Measurements from ENCODE around the gene IGSF23.
"Not testable (repeated sequence)": the region's sequence is repeated elsewhere in the genome, so short reads cannot be mapped to it uniquely, and the experiment has no call there.

IGSF23 gene

GRCh38 chr19:44666852-44667556, 53.6 kb downstream of the IGSF23 start:
- no peak for FAIRE-seq
- no peak for TF ChIP-seq POLR2A (IDR thresholded peaks at IDR 0.05; ENCODE audit: low read depth, low read length)
- DNase-seq (ENCODE audit: insufficient read length, low spot score): no peak

GRCh38 chr19:44668985-44669764, 55.8 kb downstream of the IGSF23 start:
- DNase-seq (ENCODE audit: insufficient read length, low spot score): no peak
- TF ChIP-seq POLR2A (IDR thresholded peaks at IDR 0.05; ENCODE audit: low read depth, low read length): no peak
- no peak for FAIRE-seq

GRCh38 chr19:44670027-44670426, 56.7 kb downstream of the IGSF23 start:
- not testable (repeated sequence) for FAIRE-seq

GRCh38 chr19:44671400-44671799, 58.0 kb downstream of the IGSF23 start, which contains the start of gene CEACAM19:
TSS of gene CEACAM19 (plus strand) at chr19:44671482. CDS start at chr19:44671932, 450 bp downstream.
- TF ChIP-seq POLR2A (IDR thresholded peaks at IDR 0.05; ENCODE audit: low read depth, low read length): no peak
- DNase-seq (ENCODE audit: insufficient read length, low spot score): no peak
- no peak for FAIRE-seq

More at GRCh38 chr19:44670027-44670426, 56.7 kb downstream of the IGSF23 start:
- DNase-seq (ENCODE audit: insufficient read length, low spot score): not testable (repeated sequence)

DNA sequence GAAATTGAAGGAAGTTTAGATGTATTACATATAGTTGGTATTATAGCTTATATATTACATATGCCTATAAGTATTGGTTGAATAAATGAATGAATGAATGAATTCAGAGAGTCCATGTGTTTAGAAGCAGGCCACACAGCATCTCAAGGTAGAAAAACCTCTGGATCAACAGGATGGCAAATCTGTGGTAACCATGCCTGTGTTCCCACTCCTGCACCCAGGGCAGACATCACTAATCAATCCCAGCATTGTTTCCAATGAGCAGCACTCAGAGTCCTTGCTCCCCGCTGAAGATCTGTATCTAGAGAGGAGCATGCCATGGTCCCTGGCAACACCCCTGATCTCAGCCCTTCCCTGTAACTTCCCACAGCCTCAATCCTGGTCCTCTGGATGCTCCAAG, 58.9 kb downstream of the IGSF23 start:
- TF ChIP-seq POLR2A (IDR thresholded peaks at IDR 0.05; ENCODE audit: low read depth, low read length): no peak
- DNase-seq (ENCODE audit: insufficient read length, low spot score) (no peak), FAIRE-seq (no peak)

GRCh38 chr19:44673510-44673909, 60.1 kb downstream of the IGSF23 start:
- no peak for DNase-seq (ENCODE audit: insufficient read length, low spot score)
- no peak for FAIRE-seq
- no peak for TF ChIP-seq POLR2A (IDR thresholded peaks at IDR 0.05; ENCODE audit: low read depth, low read length)

GRCh38 chr19:44675521-44675920, 62.2 kb downstream of the IGSF23 start:
- DNase-seq (ENCODE audit: insufficient read length, low spot score): no peak
- no peak for TF ChIP-seq POLR2A (IDR thresholded peaks at IDR 0.05; ENCODE audit: low read depth, low read length)
- FAIRE-seq: no peak

- FAIRE-seq (no peak), DNase-seq (ENCODE audit: insufficient read length, low spot score) (peak; percentile 52)
- TF ChIP-seq POLR2A (IDR thresholded peaks at IDR 0.05; ENCODE audit: low read depth, low read length): no peak
Observed at GRCh38 chr19:44677019-44677811, 63.9 kb downstream of the IGSF23 start.

DNA sequence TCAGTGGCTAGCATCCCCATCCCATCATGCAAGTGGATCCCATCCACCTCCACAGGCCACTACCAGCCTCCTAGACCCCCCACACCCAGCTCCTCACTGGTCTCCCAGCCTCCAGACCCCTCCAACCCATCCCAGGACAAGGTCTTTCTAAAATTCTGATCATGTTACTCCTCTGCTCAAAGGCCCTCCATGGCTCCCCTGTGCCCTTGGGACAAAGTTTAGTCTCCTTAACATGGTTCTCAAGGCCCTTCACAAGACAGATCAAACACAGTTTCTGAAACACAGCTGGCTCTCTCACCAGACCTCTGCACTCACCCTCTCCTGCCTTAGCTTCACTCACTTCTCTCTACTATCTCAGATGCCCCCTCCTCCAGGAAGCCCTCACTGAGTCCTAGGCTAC, 67.2 kb downstream of the IGSF23 start:
- no peak for FAIRE-seq
- no peak for DNase-seq (ENCODE audit: insufficient read length, low spot score)
- no peak for TF ChIP-seq POLR2A (IDR thresholded peaks at IDR 0.05; ENCODE audit: low read depth, low read length)

DNA sequence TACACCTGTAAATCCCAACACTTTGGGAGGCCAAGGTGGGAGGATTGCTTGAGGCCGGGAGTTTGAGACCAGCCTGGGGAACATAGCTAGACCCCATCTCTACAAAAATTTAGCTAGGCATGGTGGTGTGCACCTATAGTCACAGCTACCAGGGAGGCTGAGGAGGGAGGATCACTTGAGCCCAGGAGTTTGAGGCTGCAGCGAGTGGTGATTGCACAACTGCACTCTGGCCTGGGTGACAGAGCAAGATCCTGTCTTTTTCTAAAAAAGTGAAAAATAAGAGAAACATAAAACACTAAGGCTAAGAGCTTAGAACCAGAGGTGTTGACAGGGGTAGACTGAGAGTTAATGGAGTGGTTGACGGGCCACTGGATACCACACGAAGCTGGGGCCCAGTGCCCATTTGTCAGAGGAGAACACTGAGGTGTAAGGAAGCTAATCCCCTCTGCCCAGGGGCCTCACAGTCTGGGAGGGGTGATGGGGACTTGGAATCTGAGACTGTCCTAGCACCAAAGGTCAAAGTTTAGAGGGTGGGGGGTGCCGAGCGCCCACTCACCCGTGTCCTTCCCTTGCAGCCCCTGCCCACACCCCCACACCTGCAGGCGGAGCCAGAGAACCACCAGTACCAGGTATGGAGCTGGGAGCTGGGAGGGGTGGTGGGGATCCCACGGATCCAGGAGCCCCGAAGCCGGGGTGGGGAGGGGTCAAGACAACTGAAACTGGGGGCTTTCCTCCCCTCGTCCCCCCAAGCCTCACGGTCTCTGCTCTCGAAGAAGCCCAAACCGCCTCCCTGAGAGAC, 68.8 kb downstream of the IGSF23 start:
- DNase-seq (ENCODE audit: insufficient read length, low spot score) (no peak), FAIRE-seq (no peak)
- no peak for TF ChIP-seq POLR2A (IDR thresholded peaks at IDR 0.05; ENCODE audit: low read depth, low read length)

DNA sequence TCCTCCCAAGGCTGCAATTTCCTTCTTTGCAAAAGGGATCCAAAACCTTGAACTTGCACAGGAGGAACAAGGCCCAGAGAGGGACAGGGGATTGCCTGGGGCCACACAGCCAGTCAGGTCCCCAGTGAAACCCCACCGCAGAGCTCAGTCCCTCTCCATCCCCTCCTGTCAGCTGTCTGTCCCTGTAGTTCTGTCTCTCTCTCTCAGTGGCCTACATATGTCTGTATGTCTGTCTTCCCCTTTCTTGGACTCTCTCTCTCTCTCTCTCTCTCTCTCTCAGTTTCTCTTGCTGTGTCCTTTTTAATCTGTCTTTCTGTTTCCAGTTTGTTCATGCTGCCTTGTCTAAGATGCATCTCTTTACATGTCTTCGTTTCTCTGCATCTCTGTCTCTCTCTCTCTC, 69.4 kb downstream of the IGSF23 start:
- TF ChIP-seq POLR2A (IDR thresholded peaks at IDR 0.05; ENCODE audit: low read depth, low read length): no peak
- DNase-seq (ENCODE audit: insufficient read length, low spot score): no peak

DNA sequence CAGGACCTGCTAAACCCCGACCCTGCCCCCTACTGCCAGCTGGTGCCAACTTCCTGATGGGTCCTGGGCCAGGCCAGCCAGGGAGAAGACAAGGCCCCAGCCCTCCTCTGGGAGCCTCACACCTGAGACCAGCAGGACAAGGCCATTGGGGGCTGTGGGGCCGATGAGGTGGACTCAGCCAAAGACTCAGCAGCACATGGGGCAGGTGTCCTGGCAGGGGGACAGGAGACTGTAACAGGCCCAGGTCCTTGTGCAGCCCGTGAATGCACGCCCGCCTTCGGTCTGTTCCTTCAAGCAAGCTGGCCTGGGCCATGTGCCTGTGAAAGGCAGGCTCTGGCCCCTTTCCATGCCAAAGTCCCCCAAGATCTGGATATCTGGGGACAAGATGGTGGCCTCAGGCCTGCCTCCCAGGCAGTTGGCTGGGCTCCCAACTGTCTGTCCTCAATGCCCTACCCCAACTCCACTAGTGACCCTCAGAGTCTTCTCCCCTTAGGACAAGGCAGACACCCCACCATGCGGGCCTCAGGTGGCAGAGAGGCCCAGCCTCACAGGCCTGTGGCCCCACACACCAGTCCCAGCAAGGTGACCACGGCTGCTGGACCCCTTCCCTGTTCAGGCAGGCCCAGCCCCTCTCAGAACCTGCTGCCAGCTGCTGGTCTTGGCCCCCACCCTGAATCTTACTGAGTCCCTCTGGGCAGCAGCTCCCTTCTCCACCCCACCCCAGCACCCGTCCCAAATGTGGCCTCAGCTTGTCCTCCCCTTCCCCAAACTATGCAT, 70.3 kb downstream of the IGSF23 start:
- TF ChIP-seq POLR2A (IDR thresholded peaks at IDR 0.05; ENCODE audit: low read depth, low read length): no peak
- FAIRE-seq (no peak), DNase-seq (ENCODE audit: insufficient read length, low spot score) (no peak)

More for the DNA sequence above, 69.4 kb downstream of the IGSF23 start:
- no peak for FAIRE-seq

GRCh38 chr19:44684396-44684795, 71.0 kb downstream of the IGSF23 start:
- FAIRE-seq; DNase-seq (ENCODE audit: insufficient read length, low spot score): not testable (repeated sequence)
